Epithelial cell of esophagus (primary cell): ENCODE measurements around the gene NINJ2.

Source experiments
- DNase-seq: peaks from one replicate; pipeline ENCODE4 v3.0.0; 2010; ENCODE audit warnings: low read depth
- H3K4me3 ChIP-seq: 2 replicates; pipeline ENCODE4 v1.5.1; 2011; ENCODE audit warnings: mild to moderate bottlenecking, low read length, control low read depth
- TF ChIP-seq, protein P1 (sequence below): IDR thresholded peaks from 2 replicates; pipeline ENCODE4 v1.5.1; 2011; ENCODE audit warnings: low read depth, mild to moderate bottlenecking, low read length, control low read depth, inconsistent platforms; ENCODE audit not compliant: insufficient read depth; ENCODE audit errors: missing control alignments

NINJ2 gene

DNA sequence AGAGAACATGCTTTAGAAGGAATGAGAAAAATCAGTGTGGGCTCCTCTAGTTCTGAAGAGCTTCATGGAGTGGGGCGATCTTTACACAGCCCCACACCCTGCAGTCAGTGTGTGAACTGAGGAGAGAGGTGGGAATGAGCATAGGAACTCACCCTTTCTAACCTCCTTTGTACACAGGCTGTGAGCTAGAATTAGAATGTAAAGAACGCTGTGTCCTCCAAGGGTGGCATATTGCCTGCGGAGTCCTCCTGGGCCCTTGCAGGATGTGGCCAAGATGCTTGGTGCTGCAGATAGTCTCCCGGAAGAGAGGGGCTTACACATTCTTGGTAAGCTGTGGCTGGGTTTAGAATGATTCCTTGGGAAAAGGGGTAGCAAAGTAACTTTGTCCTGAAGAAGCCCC is 43.9 kb downstream of the NINJ2 start:
- H3K4me3 ChIP-seq = no peak overlapping the region
- no peak for DNase-seq
- TF ChIP-seq, protein P1, sequence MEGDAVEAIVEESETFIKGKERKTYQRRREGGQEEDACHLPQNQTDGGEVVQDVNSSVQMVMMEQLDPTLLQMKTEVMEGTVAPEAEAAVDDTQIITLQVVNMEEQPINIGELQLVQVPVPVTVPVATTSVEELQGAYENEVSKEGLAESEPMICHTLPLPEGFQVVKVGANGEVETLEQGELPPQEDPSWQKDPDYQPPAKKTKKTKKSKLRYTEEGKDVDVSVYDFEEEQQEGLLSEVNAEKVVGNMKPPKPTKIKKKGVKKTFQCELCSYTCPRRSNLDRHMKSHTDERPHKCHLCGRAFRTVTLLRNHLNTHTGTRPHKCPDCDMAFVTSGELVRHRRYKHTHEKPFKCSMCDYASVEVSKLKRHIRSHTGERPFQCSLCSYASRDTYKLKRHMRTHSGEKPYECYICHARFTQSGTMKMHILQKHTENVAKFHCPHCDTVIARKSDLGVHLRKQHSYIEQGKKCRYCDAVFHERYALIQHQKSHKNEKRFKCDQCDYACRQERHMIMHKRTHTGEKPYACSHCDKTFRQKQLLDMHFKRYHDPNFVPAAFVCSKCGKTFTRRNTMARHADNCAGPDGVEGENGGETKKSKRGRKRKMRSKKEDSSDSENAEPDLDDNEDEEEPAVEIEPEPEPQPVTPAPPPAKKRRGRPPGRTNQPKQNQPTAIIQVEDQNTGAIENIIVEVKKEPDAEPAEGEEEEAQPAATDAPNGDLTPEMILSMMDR = no peak

DNA sequence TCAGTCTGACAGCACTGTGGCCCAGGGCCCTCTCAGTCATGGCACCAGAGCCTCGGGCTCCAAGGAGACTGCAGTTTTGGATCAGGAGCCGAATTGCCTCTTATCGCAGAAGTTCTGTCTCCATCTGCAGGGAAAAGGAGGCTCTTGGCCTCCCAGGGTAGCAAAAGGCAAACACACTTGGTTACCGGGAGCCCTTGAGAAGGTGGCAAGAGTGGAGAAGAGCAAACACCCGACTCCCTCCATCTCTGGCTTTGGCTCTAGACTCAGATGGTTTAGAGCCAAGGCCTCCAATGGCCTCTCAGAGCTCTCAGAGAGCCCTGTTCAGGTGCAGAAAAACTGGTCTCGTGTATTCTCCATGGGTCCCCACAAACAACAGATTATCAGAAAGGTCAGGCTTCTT is 44.6 kb downstream of the NINJ2 start:
- DNase-seq = no peak
- H3K4me3 ChIP-seq = no peak overlapping the region
- TF ChIP-seq, protein P1 = no peak

DNA sequence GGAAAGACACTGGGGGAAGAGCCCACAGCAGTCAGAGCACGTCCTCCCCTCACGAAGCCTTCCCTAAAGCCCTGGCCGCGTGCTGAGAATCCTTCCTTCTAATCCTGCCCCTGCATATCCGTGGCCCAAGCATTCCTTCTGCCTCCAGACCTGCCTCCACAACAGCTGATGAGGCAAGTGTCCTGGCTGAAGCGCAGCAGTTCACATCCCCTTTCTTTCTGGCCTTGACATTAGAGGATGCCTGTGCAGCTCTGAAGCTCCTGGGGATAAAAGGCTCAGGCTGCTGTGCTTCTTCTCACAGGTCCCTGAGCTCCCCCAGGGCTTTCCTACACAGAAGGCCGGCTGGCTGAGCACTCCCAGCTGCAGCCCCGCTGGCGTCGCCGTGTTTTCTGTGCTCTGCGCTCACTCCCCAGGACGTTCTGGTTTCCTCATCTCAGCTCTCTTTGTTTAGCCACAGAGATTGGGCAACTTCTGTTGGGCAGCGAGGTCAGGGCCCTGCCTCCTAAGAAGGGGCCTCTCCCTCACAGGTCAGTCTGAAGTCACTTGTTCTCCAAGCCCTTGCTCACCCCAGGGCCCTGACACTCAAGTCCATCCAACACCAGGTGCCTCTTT is 45.8 kb downstream of the NINJ2 start:
- no peak overlapping the region for H3K4me3 ChIP-seq
- DNase-seq = no peak
- TF ChIP-seq, protein P1 = no peak

DNA sequence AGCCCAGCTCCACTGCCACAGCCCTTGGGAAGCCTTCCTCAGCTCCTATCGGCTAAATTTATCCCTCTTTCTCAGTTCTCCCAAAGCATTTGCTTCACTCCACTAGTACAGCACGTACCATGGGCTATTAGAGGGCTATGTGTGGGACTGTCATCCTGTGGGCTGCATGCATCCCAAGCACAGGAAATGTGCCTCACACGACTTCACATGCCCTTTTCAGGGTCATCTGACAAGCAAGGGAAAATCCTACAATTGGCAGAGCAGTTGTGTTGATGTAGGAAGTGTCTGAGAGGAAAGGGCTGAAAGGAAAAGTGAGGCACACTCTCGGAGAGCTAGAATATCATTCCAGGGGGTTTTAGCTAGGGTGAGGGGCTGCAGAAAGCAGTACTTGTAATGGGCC is 47.6 kb downstream of the NINJ2 start:
- no peak for DNase-seq
- no peak overlapping the region for H3K4me3 ChIP-seq
- TF ChIP-seq, protein P1 = no peak

DNA sequence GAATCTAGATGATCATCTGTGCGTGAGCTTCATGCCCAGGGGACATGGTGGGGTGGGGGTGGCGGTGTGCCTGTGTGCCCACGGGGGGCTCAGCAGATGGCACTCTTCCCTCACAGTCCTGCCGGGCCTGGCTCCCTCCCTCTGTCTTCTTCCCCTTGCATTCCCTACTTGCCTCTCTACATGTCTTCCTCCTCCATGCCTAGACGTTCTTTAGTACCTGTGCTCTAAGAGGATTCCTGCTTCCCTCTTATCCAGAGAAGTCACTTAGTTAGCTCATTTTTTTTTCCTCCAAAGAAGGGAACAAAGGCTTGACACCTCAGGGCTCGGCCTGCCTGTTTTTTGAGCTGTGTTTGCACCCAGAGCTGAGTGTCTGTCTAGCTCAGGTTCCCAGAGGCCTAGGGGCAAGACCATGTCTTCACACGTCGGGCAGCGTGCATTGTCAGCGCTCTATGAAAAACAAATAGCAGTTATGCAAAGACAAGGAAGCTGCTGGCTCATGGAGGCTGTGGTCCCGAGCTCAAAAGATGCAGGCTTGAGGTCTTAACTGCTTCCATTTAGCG is 48.8 kb downstream of the NINJ2 start:
- TF ChIP-seq, protein P1 = peak; percentile 25
- H3K4me3 ChIP-seq = no peak overlapping the region
- DNase-seq = peak; percentile 96

DNA sequence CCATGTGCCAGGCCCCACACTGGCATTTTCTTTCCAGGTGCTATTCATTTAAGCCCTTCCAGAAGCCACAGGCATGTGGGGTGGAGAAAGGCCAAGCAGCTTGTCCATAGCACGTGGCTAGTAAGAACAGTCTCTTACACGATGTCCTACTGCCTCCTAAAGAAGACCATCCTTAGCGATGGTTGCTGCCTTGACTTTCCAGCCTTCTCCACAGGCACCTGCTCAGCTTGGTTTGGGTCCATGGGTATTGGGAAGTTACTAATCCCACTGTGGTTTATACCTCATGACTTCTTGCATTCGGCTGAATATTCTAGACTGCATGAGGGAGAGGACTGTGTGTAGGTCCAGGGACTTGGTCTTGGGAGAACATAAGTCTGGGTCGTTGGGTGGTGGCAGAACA is 49.2 kb downstream of the NINJ2 start:
- H3K4me3 ChIP-seq = no peak overlapping the region
- TF ChIP-seq, protein P1 = no peak
- no peak for DNase-seq

DNA sequence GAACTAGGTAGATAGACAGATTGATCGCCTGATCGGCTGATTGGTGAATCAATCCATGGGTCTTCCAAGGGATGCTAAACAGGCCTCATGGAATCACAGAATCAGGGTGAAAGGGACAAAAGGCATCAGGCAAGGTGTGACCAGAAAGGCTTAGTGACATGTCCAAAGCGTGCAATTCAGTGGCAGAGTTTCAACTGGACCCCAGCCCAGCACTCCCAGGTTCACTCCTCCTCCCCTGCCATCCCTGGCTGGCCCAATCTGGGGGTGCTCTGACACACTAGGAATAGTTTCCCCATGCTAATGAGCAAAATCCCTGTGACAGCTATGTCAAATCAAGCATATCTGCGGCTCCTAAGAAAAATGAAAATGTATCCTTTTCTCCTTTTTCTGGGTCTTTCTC is 50.4 kb downstream of the NINJ2 start:
- H3K4me3 ChIP-seq = no peak overlapping the region
- no peak for DNase-seq
- TF ChIP-seq, protein P1 = no peak
